Tibial artery (tissue), 4 donors: ENCODE measurements around the gene BLNK.
A peak's percentile ranks its signal among the peaks of the same experiment; 100 is the strongest.

Source experiments
- DNase-seq, 2 donors: peaks; one replicate each; pipeline ENCODE4 v3.0.0-alpha.2; 2019
- H3K27ac ChIP-seq, 2 donors: fragments of 200-600 bp; sonication (generic) in 1 of 2; 1 replicate in 1 of 2; 2 replicates in 1 of 2; pipeline ENCODE4 v1.5.1; 2018 to 2019; ENCODE audit warnings: mild to moderate bottlenecking in 1 of 2
- H3K27me3 ChIP-seq, 2 donors: fragments of 200-600 bp; sonication (generic) in 1 of 2; one replicate each; pipeline versions ENCODE4 v1.5.1 to v1.6.0; 2016 to 2019
- H3K36me3 ChIP-seq, 3 donors: fragments of 200-600 bp; sonication (generic) in 2 of 3; one replicate each; pipeline ENCODE4 v1.5.1; 2016 to 2019; ENCODE audit warnings: mild to moderate bottlenecking in 2 of 3
- H3K4me1 ChIP-seq, 4 donors: fragments of 200-600 bp; sonication (generic) in 2 of 4; 1 replicate in 3 of 4; 2 replicates in 1 of 4; pipeline ENCODE4 v1.5.1; 2016 to 2019
- H3K4me3 ChIP-seq, 2 donors: fragments of 200-600 bp; sonication (generic) in 1 of 2; 1 replicate in 1 of 2; 2 replicates in 1 of 2; pipeline ENCODE4 v1.5.1; 2018 to 2019; ENCODE audit warnings: mild to moderate bottlenecking in 2 of 2
- H3K9me3 ChIP-seq, 3 donors: fragments of 200-600 bp; sonication (generic) in 1 of 3; one replicate each; pipeline ENCODE4 v1.5.1; 2016 to 2019
- CTCF ChIP-seq, 2 experiments: fragments of 200-600 bp in 1 of 2; fragments of 450-650 bp in 1 of 2; IDR thresholded peaks; one replicate each; pipeline ENCODE4 v1.5.1; 2017 to 2019; ENCODE audit warnings: antibody characterized with exemption in 2 of 2, mild to moderate bottlenecking in 1 of 2, moderate library complexity in 1 of 2
- intact Hi-C: fragments of 100-400 bp; cut with DNase I; formaldehyde crosslinking; loops from one replicate; pipeline ENCODE4 v1.15.0; 2023; ENCODE audit warnings: low total_unique reads

The BLNK gene

GRCh38 chr10:96280859-96281258 is 9.5 kb upstream of the BLNK start:
- peaks cover 0 to 11% (median 6%) of the 10 kb centered on the region in 4 donors for H3K4me1 ChIP-seq
- no peak for TF ChIP-seq CTCF (IDR thresholded peaks at IDR 0.05)
- no peak overlapping the region for H3K27ac ChIP-seq
- no peak overlapping the region for H3K4me3 ChIP-seq
- no peaks in the 10 kb centered on the region for H3K36me3 ChIP-seq
- no peaks in the 10 kb centered on the region for H3K9me3 ChIP-seq
- no peaks in the 10 kb centered on the region for H3K27me3 ChIP-seq
- no peak for DNase-seq
- intact Hi-C loops = no loop called here

- no peak for DNase-seq
- H3K4me1 ChIP-seq = peaks cover 0 to 14% (median 11%) of the 10 kb centered on the region in 4 donors
- no peaks in the 10 kb centered on the region for H3K9me3 ChIP-seq
- intact Hi-C loops = no loop called here
- no peak for TF ChIP-seq CTCF (IDR thresholded peaks at IDR 0.05)
- H3K27me3 ChIP-seq = no peaks in the 10 kb centered on the region
- H3K36me3 ChIP-seq = no peaks in the 10 kb centered on the region
- H3K4me3 ChIP-seq = no peak overlapping the region
- H3K27ac ChIP-seq = no peak overlapping the region
Observed at GRCh38 chr10:96279191-96279641, 7.8 kb upstream of the BLNK start.

GRCh38 chr10:96276831-96277230 is 5.5 kb upstream of the BLNK start:
- Histone ChIP-seq H3K27me3 (no peaks in the 10 kb centered on the region), H3K9me3 (no peaks in the 10 kb centered on the region), H3K27ac (peak overlapping the region in 1 of 2 donors; percentile 45), H3K4me1 (peaks cover 0 to 20% (median 11%) of the 10 kb centered on the region in 4 donors), H3K4me3 (no peak overlapping the region), H3K36me3 (no peaks in the 10 kb centered on the region)
- TF ChIP-seq CTCF (IDR thresholded peaks at IDR 0.05) = no peak
- DNase-seq = no peak
- intact Hi-C loops = no loop called here

- Histone ChIP-seq H3K27ac (peak overlapping the region; percentile 18 to 45), H3K9me3 (no peaks in the 10 kb centered on the region), H3K36me3 (no peaks in the 10 kb centered on the region), H3K4me1 (peaks cover 0 to 23% (median 11%) of the 10 kb centered on the region in 4 donors), H3K27me3 (no peaks in the 10 kb centered on the region), H3K4me3 (no peak overlapping the region)
- DNase-seq = no peak
- intact Hi-C loops = no loop called here
- no peak for TF ChIP-seq CTCF (IDR thresholded peaks at IDR 0.05)
Observed at GRCh38 chr10:96276426-96276825, 5.1 kb upstream of the BLNK start.

- Histone ChIP-seq H3K9me3 (no peaks in the 10 kb centered on the region), H3K36me3 (no peaks in the 10 kb centered on the region), H3K27ac (peak overlapping the region; percentile 18 to 45), H3K4me1 (peaks cover 0 to 29% (median 15%) of the 10 kb centered on the region in 4 donors), H3K27me3 (no peaks in the 10 kb centered on the region), H3K4me3 (no peak overlapping the region)
- intact Hi-C loops = no loop called here
- no peak for TF ChIP-seq CTCF (IDR thresholded peaks at IDR 0.05)
- DNase-seq = peak in 1 of 2 donors; percentile 77
Observed at GRCh38 chr10:96275685-96276418, 4.5 kb upstream of the BLNK start.
